IMR-90 (cell line): ENCODE measurements around the gene RAB39B.

Source experiments
- BHLHE40 ChIP-seq: fragments of 150-350 bp; IDR thresholded peaks from 2 replicates; pipeline ENCODE4 v1.6.1; 2016; ENCODE audit warnings: mild to moderate bottlenecking, low read depth, low read length
- CEBPB ChIP-seq: IDR thresholded peaks from 2 replicates; pipeline ENCODE4 v1.6.1; 2012; ENCODE audit warnings: low read depth, low read length, improper control_type of control experiment
- CHD1 ChIP-seq: IDR thresholded peaks from 2 replicates; pipeline ENCODE4 v1.6.1; 2012; ENCODE audit warnings: low read depth, low read length, improper control_type of control experiment
- FOS ChIP-seq: fragments of 150-350 bp; IDR thresholded peaks from 2 replicates; pipeline ENCODE4 v1.6.1; 2016; ENCODE audit warnings: low read depth, low read length
- MAFK ChIP-seq: IDR thresholded peaks from 2 replicates; pipeline ENCODE4 v1.6.1; 2012; ENCODE audit warnings: low read depth, low read length, improper control_type of control experiment
- MXI1 ChIP-seq: IDR thresholded peaks from 2 replicates; pipeline ENCODE4 v1.6.1; 2012; ENCODE audit warnings: low read depth, mild to moderate bottlenecking, low read length, moderate library complexity, borderline replicate concordance
- POLR2A ChIP-seq: IDR thresholded peaks from 2 replicates; pipeline ENCODE4 v1.6.1; 2012; ENCODE audit warnings: mild to moderate bottlenecking, low read depth, low read length
- RAD21 ChIP-seq: IDR thresholded peaks from 2 replicates; pipeline ENCODE4 v1.6.1; 2012; ENCODE audit warnings: low read length, improper control_type of control experiment
- SMC3 ChIP-seq: fragments of 150-350 bp; IDR thresholded peaks from 2 replicates; pipeline ENCODE4 v1.6.1; 2016; ENCODE audit warnings: low read depth, mild to moderate bottlenecking, antibody characterized with exemption, low read length, moderate library complexity
- USF2 ChIP-seq: fragments of 150-350 bp; IDR thresholded peaks from 2 replicates; pipeline ENCODE4 v1.6.1; 2017; ENCODE audit warnings: mild to moderate bottlenecking, antibody characterized with exemption, low read length, low read depth
- TF ChIP-seq, protein P1 (sequence below): conservative IDR thresholded peaks from 2 replicates; pipeline ENCODE4 v1.5.1; 2012; ENCODE audit warnings: mild to moderate bottlenecking, low read depth, low read length, improper control_type of control experiment
- TF ChIP-seq, protein P2 (sequence below): fragments of 150-350 bp; IDR thresholded peaks from 2 replicates; pipeline ENCODE4 v1.6.1; 2016; ENCODE audit warnings: low read depth, mild to moderate bottlenecking, low read length, moderate library complexity, borderline replicate concordance

DNA sequence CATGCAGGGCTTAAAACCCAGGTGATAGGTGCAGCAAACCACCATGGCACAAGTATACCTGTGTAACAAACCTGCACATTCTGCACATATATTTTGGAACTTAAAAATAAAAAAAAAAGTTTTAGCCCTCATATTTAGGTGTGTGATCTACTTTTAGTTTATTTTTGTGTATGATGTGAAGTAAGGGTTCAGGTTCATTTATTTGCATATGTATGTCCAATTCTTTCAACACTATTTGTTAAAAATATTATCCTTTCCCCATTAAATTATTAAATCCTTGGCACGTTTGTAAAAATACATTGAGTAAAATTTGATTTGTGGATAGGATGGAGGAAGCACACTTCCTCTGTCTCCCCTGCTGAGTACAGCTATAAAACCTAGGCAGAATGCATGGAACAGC is 12.9 kb downstream of the RAB39B start:
- TF ChIP-seq, protein P1, sequence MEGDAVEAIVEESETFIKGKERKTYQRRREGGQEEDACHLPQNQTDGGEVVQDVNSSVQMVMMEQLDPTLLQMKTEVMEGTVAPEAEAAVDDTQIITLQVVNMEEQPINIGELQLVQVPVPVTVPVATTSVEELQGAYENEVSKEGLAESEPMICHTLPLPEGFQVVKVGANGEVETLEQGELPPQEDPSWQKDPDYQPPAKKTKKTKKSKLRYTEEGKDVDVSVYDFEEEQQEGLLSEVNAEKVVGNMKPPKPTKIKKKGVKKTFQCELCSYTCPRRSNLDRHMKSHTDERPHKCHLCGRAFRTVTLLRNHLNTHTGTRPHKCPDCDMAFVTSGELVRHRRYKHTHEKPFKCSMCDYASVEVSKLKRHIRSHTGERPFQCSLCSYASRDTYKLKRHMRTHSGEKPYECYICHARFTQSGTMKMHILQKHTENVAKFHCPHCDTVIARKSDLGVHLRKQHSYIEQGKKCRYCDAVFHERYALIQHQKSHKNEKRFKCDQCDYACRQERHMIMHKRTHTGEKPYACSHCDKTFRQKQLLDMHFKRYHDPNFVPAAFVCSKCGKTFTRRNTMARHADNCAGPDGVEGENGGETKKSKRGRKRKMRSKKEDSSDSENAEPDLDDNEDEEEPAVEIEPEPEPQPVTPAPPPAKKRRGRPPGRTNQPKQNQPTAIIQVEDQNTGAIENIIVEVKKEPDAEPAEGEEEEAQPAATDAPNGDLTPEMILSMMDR, result no peak
- TF ChIP-seq POLR2A, result no peak
- no peak for TF ChIP-seq MXI1
- TF ChIP-seq SMC3, result no peak
- no peak for TF ChIP-seq CHD1
- TF ChIP-seq BHLHE40, result no peak
- TF ChIP-seq RAD21, result no peak
- TF ChIP-seq MAFK, result no peak
- no peak for TF ChIP-seq USF2
- no peak for TF ChIP-seq FOS
- TF ChIP-seq, protein P2, sequence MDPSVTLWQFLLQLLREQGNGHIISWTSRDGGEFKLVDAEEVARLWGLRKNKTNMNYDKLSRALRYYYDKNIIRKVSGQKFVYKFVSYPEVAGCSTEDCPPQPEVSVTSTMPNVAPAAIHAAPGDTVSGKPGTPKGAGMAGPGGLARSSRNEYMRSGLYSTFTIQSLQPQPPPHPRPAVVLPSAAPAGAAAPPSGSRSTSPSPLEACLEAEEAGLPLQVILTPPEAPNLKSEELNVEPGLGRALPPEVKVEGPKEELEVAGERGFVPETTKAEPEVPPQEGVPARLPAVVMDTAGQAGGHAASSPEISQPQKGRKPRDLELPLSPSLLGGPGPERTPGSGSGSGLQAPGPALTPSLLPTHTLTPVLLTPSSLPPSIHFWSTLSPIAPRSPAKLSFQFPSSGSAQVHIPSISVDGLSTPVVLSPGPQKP, result no peak
- no peak for TF ChIP-seq CEBPB
